Gastroesophageal sphincter (tissue), 4 donors: ENCODE results near the gene GZF1. TPM values are rescaled to one million over a fixed set of nuclear protein-coding genes. Genes with fewer than 3 reads are reported as not detected.

Experiments
- ATAC-seq: fragments of 150-250 bp; one replicate; pipeline ENCODE4 v1.9.1; 2016; ENCODE audit warnings: mild to moderate bottlenecking, moderate library complexity
- H3K27ac ChIP-seq, 4 donors: fragments of 200-600 bp; sonication (generic) in 3 of 4; 1 replicate in 3 of 4; 2 replicates in 1 of 4; pipeline ENCODE4 v1.5.1; 2016 to 2019
- H3K27me3 ChIP-seq: fragments of 200-600 bp; sonication (generic); one replicate; pipeline ENCODE4 v1.5.1; 2019
- H3K36me3 ChIP-seq, 2 donors: fragments of 200-600 bp; sonication (generic); one replicate each; pipeline ENCODE4 v1.5.1; 2019; ENCODE audit warnings: control low read depth in 1 of 2
- H3K4me1 ChIP-seq, 3 donors: fragments of 200-600 bp; sonication (generic); 1 replicate in 2 of 3; 2 replicates in 1 of 3; pipeline ENCODE4 v1.5.1; 2016 to 2019; ENCODE audit warnings: control low read depth in 2 of 3
- H3K4me3 ChIP-seq, 2 donors: fragments of 200-600 bp; sonication (generic); one replicate each; pipeline ENCODE4 v1.5.1; 2019; ENCODE audit warnings: mild to moderate bottlenecking in 1 of 2, moderate library complexity in 1 of 2
- H3K9me3 ChIP-seq, 3 donors: fragments of 200-600 bp; sonication (generic); one replicate each; pipeline ENCODE4 v1.5.1; 2017 to 2019; ENCODE audit warnings: control low read depth in 2 of 3
- EP300 ChIP-seq: sonication (generic); formaldehyde crosslinking; IDR thresholded peaks from one replicate; pipeline ENCODE4 v1.6.1; 2017; ENCODE audit warnings: antibody characterized with exemption, mild to moderate bottlenecking
- POLR2A ChIP-seq, 2 donors: fragments of 450-650 bp; IDR thresholded peaks; one replicate each; pipeline ENCODE4 v1.6.1; 2017; ENCODE audit warnings: antibody characterized with exemption in 2 of 2, mild to moderate bottlenecking in 2 of 2, moderate library complexity in 1 of 2
- POLR2AphosphoS5 ChIP-seq: sonication (generic); formaldehyde crosslinking; IDR thresholded peaks from one replicate; pipeline ENCODE4 v1.6.1; 2017; ENCODE audit warnings: antibody characterized with exemption
- WGBS, 2 donors: methylation state at CpG; one replicate each; pipeline ENCODE4 v1.1.5; 2018; ENCODE audit warnings: low coverage in 1 of 2; 5-methylcytosine and 5-hydroxymethylcytosine counted together
- total RNA-seq, 4 donors: library from RNA; depleted of rRNA; stranded (reverse); fragments of >200 nt; gene quantifications; one replicate each; pipeline ENCODE4 v1.1.0, GENCODE V29; 2016
- TF ChIP-seq, protein P1 (sequence below), 4 experiments: fragments of 200-600 bp in 2 of 4; fragments of 450-650 bp in 2 of 4; sonication (generic) in 1 of 4; IDR thresholded peaks; one replicate each; pipeline ENCODE4 v1.5.1; 2017 to 2019; ENCODE audit warnings: antibody characterized with exemption in 4 of 4, mild to moderate bottlenecking in 2 of 4, moderate library complexity in 2 of 4

The GZF1 gene
- total RNA-seq, 4 donors from 2014 or later: 13.5 to 18.8 (median 17.4) TPM

DNA sequence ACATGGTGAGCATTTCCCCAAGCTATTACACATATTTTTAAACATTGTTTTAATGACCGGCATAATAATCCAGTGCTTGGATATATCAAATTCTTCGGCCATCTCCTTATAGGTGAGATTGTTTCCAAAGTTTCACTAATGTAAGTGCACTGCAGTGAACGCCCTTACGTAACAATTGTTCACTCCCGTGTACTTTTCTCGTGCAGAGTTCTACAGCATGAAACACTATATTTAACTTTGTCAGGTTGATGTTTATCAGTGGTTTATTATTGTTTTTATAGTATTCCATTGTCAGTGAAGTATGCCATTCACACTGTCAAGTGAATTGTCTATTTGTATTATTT lies 3.4 kb upstream of the GZF1 start:
- no peak for TF ChIP-seq POLR2AphosphoS5
- TF ChIP-seq EP300: no peak
- no peak for ATAC-seq
- WGBS, 2 donors: 15 to 19% methylated on average over 6 of the region's 6 CpGs

DNA sequence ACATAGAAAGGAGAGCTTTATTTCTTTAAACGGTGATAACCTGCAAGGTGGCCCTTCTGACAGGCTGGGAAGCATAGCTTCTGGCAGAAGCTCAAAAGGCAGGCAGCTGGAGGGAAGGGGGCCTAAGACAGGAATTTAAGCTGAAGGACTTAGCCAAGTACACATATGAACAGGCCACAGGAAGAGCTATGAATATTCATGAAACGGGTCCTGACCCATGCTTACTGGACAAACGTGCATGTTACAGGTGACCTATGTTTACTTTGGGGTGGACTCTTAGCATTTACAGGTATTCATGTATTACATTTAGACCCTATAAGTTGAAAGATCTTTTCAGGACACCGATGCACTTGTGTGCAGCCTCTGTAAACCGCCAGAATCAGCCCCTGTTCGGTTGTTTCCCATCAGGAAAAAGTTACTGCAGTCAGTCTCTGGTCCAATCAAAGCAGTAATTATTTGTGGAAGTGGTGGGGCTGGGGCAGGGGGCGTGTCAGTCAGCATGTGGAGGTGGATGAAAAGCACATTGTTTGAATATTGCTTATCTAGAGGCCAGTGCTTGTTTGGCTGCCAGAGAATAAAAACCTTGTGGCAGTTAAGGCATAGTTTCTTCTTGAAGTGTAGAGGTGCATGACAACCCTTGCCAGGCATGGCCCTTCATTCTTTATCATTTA lies 2.9 kb upstream of the GZF1 start:
- peaks cover 0 to 18% of the 10 kb centered on the region in 2 donors for H3K36me3 ChIP-seq
- no peaks in the 10 kb centered on the region for H3K27me3 ChIP-seq
- ATAC-seq: no peak
- no peak for TF ChIP-seq EP300
- TF ChIP-seq, protein P1, sequence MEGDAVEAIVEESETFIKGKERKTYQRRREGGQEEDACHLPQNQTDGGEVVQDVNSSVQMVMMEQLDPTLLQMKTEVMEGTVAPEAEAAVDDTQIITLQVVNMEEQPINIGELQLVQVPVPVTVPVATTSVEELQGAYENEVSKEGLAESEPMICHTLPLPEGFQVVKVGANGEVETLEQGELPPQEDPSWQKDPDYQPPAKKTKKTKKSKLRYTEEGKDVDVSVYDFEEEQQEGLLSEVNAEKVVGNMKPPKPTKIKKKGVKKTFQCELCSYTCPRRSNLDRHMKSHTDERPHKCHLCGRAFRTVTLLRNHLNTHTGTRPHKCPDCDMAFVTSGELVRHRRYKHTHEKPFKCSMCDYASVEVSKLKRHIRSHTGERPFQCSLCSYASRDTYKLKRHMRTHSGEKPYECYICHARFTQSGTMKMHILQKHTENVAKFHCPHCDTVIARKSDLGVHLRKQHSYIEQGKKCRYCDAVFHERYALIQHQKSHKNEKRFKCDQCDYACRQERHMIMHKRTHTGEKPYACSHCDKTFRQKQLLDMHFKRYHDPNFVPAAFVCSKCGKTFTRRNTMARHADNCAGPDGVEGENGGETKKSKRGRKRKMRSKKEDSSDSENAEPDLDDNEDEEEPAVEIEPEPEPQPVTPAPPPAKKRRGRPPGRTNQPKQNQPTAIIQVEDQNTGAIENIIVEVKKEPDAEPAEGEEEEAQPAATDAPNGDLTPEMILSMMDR (IDR thresholded peaks at IDR 0.05): no peak
- TF ChIP-seq POLR2A (IDR thresholded peaks at IDR 0.05): no peak
- TF ChIP-seq POLR2AphosphoS5: no peak
- H3K27ac ChIP-seq: peak overlapping the region in 3 of 4 donors; percentile 93 to 98 (median 97)
- peaks cover 2 to 47% (median 13%) of the 10 kb centered on the region in 3 donors for H3K4me1 ChIP-seq
- no peaks in the 10 kb centered on the region for H3K9me3 ChIP-seq
- WGBS, 2 donors: 57 to 63% methylated on average over 4 to 6 of the region's 7 CpGs
- H3K4me3 ChIP-seq: no peak overlapping the region

More for the DNA sequence above, 3.4 kb upstream of the GZF1 start:
- Histone ChIP-seq H3K9me3 (no peaks in the 10 kb centered on the region), H3K27me3 (no peaks in the 10 kb centered on the region), H3K4me3 (peak overlapping the region in 1 of 2 donors; percentile 68), H3K27ac (peak overlapping the region; percentile 43 to 98 (median 95)), H3K4me1 (peaks cover 2 to 42% (median 13%) of the 10 kb centered on the region in 3 donors), H3K36me3 (peaks cover 0 to 21% of the 10 kb centered on the region in 2 donors)

GRCh38 chr20:23360531-23360930 lies 1.5 kb upstream of the GZF1 start:
- Histone ChIP-seq H3K4me1 (peaks cover 2 to 62% (median 13%) of the 10 kb centered on the region in 3 donors), H3K27me3 (no peaks in the 10 kb centered on the region), H3K36me3 (peaks cover 0 to 18% of the 10 kb centered on the region in 2 donors), H3K27ac (peak overlapping the region; percentile 87 to 100 (median 99)), H3K9me3 (no peaks in the 10 kb centered on the region), H3K4me3 (no peak overlapping the region)
- TF ChIP-seq EP300 (no peak), POLR2AphosphoS5 (no peak), POLR2A (IDR thresholded peaks at IDR 0.05) (no peak)
- TF ChIP-seq, protein P1 (IDR thresholded peaks at IDR 0.05): no peak
- no peak for ATAC-seq
- WGBS, 2 donors: 18 to 62% methylated on average over 1 of the region's 1 CpG

GRCh38 chr20:23361119-23361475 lies 885 bp upstream of the GZF1 start:
- Histone ChIP-seq H3K27me3 (no peaks in the 10 kb centered on the region), H3K4me3 (peak overlapping the region; percentile 32 to 95), H3K36me3 (peaks cover 0 to 20% of the 10 kb centered on the region in 2 donors), H3K9me3 (no peaks in the 10 kb centered on the region), H3K27ac (peak overlapping the region; percentile 87 to 100 (median 99)), H3K4me1 (peaks cover 2 to 68% (median 19%) of the 10 kb centered on the region in 3 donors)
- no peak for ATAC-seq
- TF ChIP-seq EP300 (no peak), POLR2AphosphoS5 (no peak), POLR2A (IDR thresholded peaks at IDR 0.05) (no peak)
- TF ChIP-seq, protein P1 (IDR thresholded peaks at IDR 0.05): no peak
- WGBS, 2 donors: 0% methylated on average over 2 to 8 of the region's 8 CpGs

- peaks cover 0 to 20% of the 10 kb centered on the region in 2 donors for H3K36me3 ChIP-seq
- no peaks in the 10 kb centered on the region for H3K27me3 ChIP-seq
- TF ChIP-seq POLR2A (IDR thresholded peaks at IDR 0.05) (no peak), POLR2AphosphoS5 (no peak)
- TF ChIP-seq, protein P1 (IDR thresholded peaks at IDR 0.05): peak in 1 of 4 experiments; percentile 11
- WGBS, 2 donors: 14 to 23% methylated on average over 2 to 6 of the region's 50 CpGs
- peak overlapping the region; percentile 49 to 95 for H3K4me3 ChIP-seq
- H3K9me3 ChIP-seq: no peaks in the 10 kb centered on the region
- H3K27ac ChIP-seq: peak overlapping the region; percentile 71 to 100 (median 99)
- H3K4me1 ChIP-seq: peaks cover 2 to 73% (median 24%) of the 10 kb centered on the region in 3 donors
- no peak for ATAC-seq
Observed at GRCh38 chr20:23362392-23363256, 642 bp downstream of the GZF1 start.
